CD4-positive, alpha-beta T cell treated with Interleukin-12 subunit alpha and Interleukin-12 subunit beta, for 1 hour (primary cell): ENCODE data around the gene IKZF4.

ENCODE experiments used
- DNase-seq: peaks from one replicate; pipeline ENCODE4 v3.0.0-alpha.2; 2020

Gene IKZF4

GRCh38 chr12:56086608-56087007, 65.8 kb downstream of the IKZF4 start:
- no peak for DNase-seq

- DNase-seq, result no peak
These were observed 66.4 kb downstream of the IKZF4 start for GRCh38 chr12:56087220-56087619.
